ENCODE measurements around the gene ATXN1. TPM values are rescaled to one million over a fixed set of nuclear protein-coding genes. Genes with fewer than 3 reads are reported as not detected.

ATXN1 gene
- total RNA-seq, 1 donor from 2014 or later = 98.0 TPM

DNA sequence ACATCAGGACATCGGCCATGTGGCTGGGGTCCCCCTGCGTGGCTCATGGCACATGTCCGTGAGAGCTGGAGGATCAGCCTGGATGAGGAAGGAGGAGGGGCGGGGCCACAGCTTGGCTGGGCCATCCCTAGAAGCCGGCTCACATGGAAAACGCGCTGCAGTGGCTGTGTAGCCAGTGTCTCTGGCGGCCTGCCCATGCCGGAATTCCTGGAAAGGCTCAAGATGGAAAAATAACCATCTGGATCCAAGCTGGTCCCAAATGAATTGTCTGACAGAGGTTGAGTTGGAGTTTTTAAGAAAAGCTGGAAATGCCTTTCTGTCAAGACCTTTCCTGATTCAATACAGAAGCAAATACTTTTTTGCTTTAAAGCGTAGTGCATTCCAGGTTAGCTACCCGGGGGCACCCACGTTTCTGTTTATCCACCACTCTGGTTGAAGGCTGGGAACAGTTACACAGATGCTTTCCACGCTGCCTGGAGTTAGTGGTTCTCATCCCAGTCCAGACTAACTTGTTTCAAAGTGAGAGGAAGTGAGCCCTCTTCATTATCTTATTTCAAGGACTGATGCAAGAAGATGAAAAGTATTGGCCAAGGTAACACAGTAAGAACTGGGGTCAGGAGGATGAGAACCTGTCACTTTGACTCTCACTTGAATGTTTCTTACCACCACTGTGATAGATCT, 423.8 kb downstream of the ATXN1 start:
- DNase-seq (ENCODE audit: low spot score) = peak; percentile 94

DNA sequence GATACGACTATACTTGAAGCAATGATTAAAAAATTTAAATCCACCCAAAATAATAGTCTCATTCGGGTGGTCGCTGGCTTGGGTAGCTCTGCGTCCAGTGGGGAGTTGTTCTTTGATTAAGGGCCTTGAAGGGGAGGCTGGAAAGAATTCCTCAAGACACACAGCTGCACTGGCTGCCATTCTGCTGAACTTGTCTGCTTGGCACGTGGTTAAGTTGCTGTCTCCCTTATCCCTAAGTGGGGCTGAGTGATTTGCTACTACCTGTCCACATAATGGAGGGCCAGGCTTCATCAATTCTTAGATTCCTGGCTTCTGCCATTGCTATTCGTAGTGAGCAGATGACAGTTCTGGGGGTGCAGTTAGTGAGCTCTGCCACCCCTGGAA, 424.4 kb downstream of the ATXN1 start:
- DNase-seq (ENCODE audit: low spot score) = peak; percentile 25

DNA sequence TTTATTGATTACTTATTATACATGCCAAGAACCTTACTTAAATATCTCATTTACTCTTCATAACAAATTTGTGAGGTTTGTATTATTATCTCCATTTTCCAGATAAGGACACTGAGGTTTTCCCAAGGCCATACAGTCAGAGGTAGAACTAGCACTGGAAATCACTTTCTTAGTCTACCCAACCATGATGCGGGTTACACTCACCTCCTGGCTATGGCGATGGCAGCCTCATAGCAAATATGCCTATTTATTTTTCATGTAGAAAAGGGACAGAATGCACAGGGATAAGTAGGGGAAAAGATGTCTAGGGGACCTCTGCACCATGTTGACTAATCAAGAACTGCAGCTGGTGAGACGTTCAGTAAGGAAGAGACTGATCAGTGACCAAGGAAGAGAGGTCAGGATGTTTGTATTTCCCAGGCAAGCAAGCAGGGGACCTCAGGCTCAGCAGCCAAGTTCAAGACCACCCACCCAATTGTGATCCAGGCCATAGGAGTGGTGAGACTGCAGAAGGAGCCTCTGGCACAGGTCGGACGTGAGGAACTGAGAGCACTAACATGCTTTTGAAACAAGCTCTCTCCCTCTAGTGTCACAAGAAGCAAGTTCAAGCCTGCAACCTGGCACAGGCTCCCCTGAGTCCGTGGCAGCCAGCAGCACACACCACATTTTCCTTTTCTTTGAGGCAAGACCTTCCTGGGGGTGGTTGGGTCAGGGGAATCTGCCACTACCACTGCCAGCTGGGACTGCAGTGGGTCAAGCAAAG, 425.0 kb downstream of the ATXN1 start:
- DNase-seq (ENCODE audit: low spot score) = peak; percentile 17

DNA sequence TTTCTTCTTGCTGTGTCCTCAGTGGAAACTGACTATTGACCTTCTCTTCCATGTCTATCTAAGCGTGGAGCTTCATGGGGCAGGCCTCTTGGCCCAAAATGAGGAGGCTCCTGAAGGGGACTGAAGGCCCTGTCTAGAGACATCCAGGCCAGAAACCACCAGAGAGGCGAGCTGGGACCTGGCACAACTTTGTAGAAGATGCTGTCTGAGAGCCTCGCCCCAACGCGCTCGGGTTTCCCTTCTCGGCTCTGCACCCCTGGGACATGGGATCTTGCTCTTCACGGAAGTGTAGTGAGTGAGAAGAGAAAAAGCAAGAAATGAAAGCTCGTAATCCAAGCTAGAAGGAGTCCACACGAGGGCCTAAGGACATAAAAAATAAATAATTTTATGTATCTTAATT, 426.1 kb downstream of the ATXN1 start:
- no peak for DNase-seq (ENCODE audit: low spot score)

DNA sequence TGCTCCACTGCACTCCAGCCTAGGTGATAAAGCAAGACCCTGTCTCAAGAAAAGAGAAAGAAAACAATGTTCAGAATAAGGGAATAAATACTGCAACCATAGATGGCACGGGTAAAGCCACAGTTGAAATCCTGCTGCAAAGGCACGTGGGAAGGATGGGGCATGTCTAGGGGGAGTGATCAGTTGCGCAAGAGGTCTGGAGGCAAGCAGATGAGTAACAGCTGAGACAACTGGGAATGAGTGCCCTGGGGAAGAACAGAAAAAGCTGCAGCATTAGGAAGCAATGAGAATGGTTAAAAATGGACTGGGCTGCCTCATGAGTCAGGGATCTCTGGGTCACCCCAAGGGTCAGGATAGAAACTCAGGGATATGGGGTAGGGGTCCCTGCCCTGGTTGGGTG, 426.6 kb downstream of the ATXN1 start:
- DNase-seq (ENCODE audit: low spot score) = peak; percentile 80

DNA sequence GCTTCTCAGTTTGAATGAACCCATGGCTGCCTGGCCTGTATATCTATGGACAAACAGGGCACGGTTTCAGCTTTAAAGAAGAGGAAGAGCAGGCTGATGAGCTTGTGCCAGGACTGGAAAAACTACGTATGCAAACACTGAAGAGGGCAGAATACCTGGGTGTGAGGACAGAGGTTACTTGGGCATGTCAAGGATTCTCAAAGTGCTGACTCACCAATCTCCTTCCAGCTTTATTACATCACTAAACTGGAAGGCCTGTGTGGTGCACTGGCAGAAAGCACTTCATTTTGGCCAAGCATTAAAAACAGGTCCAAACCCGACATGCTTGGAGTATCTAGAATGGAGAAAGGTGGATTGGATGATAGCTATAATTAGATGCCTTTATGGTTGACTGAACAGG, 427.7 kb downstream of the ATXN1 start:
- peak; percentile 38 for DNase-seq (ENCODE audit: low spot score)

DNA sequence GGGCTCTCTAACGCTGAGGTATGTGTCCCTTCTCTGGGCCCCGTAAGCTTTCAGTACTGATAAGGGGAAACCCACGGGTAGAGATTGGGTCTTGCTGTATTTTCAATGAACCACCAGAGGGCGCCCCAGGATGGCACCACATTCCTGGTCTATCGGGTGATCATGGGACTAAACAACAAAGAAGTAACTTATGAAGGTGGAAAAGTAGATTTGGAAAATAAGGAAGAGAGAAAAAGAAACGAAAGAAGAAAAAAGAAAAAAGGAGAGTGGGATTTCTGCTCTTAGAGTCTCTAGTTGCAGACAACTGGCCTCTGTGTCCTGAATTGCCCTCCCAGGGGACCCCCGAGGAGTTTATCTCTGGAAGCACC, 429.1 kb downstream of the ATXN1 start:
- DNase-seq (ENCODE audit: low spot score) = peak; percentile 92

DNA sequence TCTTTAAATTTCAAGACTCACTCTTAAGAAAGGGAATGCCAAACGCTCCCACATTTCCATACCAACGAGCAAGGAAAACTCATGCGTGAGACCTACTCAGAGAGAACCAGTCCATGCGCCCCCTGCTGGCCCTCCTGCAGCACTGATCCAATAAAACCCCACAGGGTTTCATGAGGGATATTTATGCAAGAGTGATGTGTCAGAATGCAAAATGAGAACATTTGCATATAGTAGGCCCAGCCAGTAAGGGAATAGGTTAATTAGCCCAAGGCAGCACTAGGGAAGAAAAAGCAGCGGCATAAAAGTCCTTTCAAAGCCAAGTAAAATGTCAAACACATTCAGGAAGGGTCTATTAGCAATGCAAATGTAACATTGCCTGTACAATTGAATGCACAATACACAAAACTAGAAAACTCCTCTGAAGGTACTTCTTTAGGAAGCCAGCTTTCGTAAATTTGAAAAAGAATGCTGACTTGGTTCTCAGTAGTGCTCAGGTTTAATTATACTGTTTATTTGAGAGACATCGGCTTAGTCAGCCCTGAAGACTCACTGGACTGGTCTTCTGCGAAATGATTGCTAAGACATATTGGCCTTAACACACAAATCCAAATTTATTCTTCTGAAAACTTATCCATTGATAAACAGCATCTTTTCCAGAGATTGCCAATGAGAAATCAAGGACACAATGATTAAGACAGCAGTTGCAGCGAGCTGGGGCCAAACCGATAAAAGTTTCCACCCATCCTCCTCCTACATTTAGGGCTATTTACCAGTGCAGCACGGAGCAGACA, 429.7 kb downstream of the ATXN1 start:
- peak; percentile 78 for DNase-seq (ENCODE audit: low spot score)

DNA sequence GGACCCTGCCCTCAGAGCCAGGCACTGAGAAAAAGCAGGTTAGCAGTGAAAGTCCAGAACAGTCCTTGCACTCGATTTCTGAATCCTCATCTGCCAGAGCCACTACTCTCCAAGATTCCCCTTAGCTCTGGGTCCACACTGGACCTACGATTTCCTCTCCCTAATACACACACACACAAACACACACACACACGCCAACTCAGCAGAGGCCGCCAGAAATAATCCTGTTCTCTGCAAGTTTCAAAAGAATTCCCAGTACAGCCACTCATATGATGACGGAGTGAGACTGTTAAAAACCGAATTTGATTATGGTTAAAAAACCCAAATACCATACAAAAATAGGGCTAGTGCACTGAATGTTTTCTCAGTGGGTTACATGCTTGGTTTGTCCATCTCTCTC, 432.0 kb downstream of the ATXN1 start:
- DNase-seq (ENCODE audit: low spot score) = peak; percentile 76

DNA sequence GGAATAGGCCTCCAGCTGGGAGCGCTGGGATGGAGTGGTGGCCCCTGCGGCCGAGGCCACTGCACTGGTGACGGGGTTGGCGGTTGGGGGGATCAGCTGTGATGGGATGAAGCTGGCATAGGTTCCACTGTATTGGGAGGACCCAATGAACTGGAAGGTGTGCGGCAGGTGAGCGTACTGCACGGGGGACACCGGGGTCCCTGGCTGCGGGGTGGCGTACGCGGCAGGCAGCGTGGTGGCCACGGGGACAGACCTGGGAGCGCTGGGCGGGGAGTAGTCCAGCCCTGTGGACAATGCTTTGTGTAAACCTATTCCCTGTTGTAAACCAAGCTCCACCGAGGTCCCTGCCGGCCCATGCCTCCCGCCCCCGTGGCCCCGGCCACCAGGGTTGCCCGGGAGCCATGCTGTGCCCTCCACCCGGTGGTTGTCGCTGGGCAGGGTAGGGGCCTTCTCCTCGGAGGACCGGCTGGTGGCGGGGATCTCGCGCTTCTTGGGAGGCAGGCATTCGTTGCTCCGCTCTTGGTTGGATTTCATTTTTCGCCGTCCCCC, 433.4 kb downstream of the ATXN1 start:
- DNase-seq (ENCODE audit: low spot score) = no peak

DNA sequence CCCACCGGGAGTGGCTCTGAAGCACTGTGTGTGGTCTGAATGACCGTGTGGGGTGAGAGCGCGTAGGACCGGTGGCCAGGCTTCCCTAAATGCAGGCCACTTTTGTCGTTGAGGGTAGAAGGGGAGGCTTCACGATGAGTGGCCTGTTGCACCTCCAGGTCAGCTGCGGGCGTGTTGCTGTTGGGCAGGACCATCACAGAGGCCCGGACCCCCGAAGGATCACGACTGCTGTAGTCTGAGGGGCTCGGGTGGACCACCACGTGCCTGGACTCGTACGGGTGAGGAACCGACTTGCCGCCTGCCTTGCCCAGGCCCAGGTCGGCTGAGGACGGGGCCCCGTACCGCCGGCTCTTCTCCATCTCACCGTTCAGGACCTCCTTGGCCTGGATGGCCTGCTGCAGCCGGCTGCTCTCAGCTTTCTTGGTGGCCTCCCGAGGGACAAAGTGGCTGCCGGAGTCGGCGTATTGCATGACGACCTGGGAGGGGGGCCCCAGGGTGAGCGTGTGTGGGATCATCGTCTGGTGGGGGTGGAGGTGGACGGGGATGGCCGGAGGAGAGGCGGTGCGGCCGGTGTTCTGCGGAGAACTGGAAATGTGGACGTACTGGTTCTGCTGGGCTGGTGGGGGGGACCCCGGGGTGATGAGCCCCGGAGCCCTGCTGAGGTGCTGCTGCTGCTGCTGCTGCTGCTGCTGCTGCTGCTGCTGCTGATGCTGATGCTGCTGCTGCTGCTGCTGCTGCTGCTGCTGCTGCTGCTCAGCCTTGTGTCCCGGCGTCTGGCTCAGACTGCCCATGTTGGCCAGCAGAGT, 434.1 kb downstream of the ATXN1 start:
- no peak for DNase-seq (ENCODE audit: low spot score)

DNA sequence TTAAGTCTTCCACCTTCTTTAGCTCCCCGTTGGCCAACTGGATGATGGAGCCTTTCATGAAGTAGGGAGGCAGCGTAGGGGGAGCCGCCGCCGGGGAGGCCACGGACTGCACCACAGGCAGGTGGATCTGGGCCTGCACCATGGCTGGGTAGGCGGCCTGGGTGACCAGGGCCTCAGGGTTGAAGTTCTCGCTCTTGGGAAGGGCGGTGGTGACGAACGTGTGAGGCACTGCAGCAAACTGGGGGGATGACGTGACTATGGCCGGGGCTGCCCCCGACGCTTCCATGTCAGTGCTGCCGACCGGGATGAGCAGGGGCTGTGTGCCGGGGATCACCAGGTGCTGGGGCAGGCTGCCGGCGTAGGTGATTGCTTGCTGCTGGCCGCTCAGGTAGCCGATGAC, 434.7 kb downstream of the ATXN1 start:
- no peak for DNase-seq (ENCODE audit: low spot score)

DNA sequence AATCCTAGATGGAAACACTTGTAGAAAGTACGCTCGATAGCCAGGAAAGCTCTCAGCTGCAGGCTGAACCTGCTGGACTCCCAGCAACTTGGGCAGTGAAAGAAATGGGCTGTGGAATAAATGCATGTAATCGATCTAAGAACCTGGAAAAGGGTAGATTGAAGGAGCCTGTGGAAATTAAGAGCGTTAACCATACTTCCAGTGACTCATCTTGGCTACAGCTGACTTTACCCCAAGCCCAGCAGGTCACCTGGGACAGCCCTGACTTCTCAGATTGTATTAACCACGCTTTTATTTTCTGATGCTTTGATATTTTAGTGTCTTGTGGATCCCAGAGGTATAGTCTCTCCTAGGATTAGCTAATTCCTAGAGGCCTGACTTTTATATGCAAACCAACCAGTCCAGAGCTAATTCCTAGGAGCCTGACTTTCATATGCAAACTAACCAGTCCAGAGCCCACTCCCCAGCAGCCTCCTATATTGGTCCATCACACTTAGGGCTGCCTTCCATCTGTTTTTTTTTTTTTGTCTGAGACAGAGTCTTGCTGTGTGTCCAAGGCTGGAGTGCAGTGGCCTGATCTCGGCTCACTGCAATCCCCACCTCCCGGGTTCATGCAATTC, 436.5 kb downstream of the ATXN1 start:
- DNase-seq (ENCODE audit: low spot score) = no peak

DNA sequence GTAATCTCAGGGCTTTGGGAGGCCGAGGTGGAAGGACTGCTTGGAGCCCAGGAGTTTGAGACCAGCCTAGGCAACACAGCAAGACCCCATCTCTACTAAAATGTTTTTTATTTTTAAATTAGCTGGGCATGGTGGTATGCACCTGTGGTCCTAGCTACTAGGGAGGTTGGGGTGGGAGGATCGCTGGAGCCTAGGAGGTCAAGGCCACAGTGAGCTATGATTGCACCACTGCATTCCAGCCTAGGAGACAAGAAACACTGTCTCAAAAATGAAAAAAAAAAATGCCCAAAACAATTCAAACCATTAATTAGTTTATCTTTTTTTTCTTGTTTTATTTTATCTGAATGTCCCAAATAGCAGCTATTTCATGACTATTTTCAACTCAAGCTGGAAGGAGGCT, 437.1 kb downstream of the ATXN1 start:
- no peak for DNase-seq (ENCODE audit: low spot score)

DNA sequence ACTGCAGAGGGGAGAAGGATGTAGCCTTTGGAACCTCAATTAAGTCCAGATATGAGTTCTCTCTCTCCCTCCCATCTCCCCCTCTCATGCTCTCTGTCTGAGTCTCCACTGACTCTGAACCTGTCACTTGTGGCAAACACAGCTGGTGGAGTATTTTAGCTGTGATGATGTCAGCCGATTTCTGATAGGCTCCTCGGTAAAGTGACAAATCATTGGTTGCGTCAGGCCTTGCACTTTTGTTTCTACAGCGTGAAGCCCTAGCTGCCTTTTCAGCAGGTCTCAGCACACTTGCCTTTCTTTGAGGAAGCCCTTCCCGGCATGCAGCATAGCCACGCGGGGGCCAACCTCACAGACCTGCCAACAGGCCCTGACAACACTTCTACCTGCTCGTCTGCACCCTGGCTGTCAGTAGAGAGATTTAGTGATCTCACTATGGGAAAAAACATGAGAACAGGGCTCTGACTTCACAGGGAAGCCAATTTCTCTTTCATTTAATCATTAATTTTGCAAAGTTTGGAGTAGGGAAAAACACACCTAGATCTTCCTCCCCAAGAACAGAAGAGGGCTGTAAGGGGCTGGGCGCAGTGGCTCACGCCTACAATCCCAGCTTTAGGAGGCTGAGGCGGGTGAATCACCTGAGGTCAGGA, 438.5 kb downstream of the ATXN1 start:
- peak; percentile 74 for DNase-seq (ENCODE audit: low spot score)

DNA sequence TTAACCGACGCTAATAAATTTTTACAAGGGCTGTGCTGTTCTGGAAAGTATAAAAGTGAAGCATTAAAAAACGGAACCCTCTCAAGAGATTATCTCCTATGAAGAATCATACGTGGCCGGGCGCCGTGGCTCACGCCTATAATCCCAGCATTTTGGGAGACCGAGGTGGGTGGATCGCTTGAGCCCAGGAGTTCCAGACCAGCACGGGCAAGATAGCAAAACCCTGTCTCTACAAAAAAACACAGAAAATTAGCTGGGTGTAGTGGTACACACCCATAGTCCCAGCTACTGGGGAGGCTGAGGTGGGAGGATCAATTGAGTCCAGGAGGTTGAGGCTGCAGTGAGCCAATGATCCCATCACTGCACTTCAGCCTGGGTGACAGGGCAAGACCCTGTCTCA, 439.4 kb downstream of the ATXN1 start:
- DNase-seq (ENCODE audit: low spot score) = peak; percentile 86

DNA sequence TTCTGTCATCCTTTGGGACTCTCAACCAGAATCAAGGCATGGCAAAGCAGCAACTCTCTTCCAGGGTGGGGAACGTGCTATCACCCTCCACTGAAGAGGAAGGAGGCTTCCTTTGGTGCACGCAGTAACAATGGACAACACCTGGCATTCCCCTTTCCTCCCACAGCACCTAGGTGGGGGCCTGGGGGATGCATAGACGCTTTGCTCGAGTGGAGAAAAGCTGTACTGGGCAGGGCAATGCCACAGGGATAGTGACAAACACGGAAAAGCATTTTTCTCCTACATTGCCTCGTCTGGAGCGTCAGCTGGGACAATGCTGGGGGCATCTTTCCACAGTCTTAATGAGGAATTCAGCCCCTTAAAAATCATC, 439.9 kb downstream of the ATXN1 start:
- no peak for DNase-seq (ENCODE audit: low spot score)

DNA sequence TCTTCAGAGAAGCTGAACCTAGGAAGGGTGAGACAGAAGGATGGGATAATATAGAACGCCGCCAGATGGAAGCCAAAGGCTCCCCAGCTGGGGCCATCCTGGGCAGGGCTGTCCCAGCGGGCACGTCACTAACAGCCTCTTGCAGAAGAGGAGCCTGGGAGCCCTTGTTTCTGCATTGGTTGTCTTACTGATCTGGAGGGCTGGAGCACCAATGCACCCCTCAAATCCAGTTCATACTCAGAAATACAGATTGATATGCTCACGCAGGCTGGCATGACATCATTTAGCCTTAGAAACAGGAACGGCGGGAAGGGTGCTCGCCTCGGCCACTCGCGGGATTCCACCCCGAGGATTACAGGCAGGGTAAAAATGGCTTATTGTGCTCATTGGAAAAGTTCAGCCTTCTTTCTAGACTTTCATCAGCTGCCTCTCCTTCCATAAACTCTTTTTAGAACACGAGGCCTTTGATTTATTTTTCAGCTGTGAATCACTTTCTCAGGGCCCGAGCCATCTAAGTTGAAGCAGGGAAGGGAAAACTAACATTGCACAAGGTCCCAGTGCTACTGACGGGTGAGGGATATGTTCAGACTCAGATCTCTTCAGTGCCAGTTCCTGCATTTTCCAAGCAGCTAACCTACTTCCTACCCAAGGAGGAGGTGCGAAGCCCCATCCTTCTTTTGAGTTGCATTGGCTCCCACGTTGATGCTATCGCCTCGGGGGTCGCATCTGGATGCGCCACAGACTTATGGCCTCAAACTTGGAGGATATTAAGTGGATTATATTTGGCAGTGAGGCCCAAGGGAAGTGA, 440.5 kb downstream of the ATXN1 start:
- peak; percentile 87 for DNase-seq (ENCODE audit: low spot score)

DNA sequence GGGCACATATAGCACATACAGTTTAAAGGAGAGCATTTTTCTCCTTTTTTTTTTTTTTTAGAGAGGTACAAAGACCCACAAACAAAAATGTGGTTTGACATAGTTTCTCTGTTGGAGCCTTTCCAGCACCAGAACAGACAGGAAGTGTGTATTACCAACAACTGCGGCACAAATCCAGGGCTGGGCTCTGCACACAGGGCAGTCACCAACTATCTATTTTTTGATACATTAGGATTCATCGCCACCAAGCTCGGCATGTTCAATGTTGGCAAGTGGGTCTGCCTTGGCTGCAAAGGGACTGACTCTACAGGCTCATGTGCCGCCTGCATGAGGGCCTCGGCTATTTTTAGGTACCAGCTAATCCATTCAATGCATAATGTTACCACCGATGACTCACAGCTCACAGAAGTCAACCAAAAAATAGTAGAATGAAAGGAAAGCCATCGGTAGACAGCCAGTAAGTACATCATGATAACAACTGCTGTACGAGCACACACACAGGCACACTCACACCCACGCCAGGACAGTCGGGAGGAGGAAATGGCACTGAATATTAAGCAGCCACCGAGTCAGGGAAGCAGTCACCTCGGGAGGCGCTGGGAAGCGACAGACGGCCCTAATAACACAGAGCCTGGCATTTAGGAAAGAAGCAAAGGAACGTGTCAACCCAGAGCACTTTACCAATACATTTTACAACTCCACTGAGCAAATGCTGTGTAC, 441.3 kb downstream of the ATXN1 start:
- peak; percentile 96 for DNase-seq (ENCODE audit: low spot score)

Measured in umbilical cord (tissue), 2 donors.